Jurkat, Clone E6-1 (cell line): ENCODE data around the gene SPEN.
A peak's percentile ranks its signal among the peaks of the same experiment; 100 is the strongest.
"Not testable (repeated sequence)": the region's sequence is repeated elsewhere in the genome, so short reads cannot be mapped to it uniquely, and the experiment has no call there.

Source experiments
- DNase-seq: peaks from one replicate; pipeline ENCODE4 v3.0.0-alpha.2; 2011; ENCODE audit warnings: low read depth, low spot score
- H3K4me3 ChIP-seq: 2 replicates; pipeline ENCODE4 v1.5.1; 2011; ENCODE audit warnings: mild to moderate bottlenecking, low read length, control low read depth, moderate library complexity

Gene SPEN

GRCh38 chr1:15833069-15833679, 14.3 kb upstream of the SPEN start:
- peak; percentile 55 for DNase-seq

DNA sequence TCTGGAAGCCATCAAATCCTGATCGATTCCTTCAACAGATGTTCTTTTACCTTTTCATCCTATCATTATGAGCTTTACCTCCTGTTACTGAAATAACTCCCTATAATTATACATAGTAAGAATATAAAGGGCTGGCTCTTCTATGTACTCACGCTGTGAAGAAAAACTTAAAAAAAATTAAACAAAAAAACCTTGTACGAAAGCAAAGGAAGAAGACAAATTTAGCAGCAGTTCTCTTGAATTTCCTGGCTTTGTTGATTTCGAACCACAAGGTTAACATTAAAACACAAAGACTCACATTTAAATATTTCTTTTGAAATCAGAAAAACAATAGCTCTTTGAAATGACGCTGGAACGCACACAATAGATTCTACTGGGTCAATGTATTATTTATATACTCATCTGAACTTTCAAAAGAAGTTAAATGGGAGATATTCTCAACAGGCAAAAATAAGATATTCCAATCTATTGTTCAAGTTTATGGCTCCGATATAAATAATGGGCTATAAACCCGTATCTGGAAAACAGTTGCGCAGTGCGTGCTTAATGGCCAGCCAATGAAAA, 13.6 kb upstream of the SPEN start:
- peak overlapping the region; percentile 92 for H3K4me3 ChIP-seq
- DNase-seq: no peak

More at GRCh38 chr1:15833069-15833679, 14.3 kb upstream of the SPEN start:
- H3K4me3 ChIP-seq: peak overlapping the region; percentile 92

DNA sequence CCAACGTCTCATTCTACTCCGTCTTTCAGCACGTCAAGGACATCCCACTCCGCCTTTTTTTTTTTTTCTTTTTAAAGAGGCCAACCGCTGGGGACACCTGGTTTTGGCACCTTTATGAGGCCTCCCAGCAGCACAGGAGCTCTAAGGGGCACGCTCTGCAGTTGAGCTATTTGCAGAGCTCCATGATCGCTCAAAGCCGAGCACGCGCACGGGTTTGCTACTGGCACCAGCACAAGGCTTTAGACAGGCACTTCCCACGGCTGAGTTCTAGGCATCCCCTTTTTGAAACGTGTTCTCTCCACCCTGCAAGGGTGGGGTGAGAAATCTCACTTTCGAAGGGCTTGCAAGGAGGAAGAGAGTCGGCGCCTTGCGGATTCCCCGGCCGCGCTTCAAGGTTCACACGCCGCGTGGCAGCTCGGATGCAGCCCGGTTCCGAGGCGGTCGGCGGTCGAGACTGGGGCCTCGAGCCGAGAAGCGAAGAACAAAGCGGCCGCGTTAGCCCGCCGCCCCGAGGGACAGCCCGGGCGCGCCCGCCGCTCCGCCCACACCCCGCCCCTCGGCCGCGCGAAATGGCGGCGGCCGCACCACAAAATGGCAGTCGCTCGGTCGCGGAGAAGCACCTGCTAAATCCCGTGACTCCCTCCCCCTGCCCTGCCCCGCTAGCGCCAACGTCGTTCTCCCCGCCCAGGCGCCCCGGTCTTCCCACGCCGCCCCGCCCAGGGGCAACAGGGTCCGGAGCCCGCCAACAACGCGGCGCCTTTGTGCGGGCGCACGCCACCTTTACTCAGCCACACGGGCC, 12.9 kb upstream of the SPEN start:
- H3K4me3 ChIP-seq: peak overlapping the region; percentile 92
- DNase-seq: peak; percentile 96

DNA sequence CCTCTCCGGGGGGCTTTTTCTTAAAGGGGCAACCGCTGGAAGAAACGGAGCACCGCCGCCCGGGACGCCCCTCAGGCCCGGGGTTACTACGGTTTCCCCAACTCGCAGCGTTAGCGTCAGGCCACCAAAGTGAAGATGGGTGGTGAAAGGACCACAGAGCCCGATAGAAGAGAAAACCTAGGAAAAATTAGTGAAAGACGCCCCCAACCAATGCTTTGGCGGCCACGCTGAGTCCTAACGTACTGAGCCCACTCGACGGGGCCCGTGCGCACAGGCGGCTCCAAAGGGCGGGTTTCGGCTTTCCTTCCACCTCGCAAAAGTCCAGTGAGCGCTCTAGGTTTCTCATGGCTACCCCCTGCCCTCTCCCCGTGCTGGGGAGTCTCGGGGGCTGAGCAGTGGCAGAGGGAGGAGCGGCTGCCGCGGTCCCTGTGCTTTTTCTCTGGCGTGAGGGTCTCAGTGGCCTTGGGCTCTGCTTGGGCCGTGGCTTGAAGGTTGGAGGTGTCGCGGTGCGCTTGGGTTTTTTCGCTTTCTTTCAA, 12.2 kb upstream of the SPEN start:
- DNase-seq: no peak
- H3K4me3 ChIP-seq: peak overlapping the region; percentile 92

GRCh38 chr1:15835741-15836510, 11.6 kb upstream of the SPEN start:
- DNase-seq: peak; percentile 98
- H3K4me3 ChIP-seq: peak overlapping the region; percentile 92

DNA sequence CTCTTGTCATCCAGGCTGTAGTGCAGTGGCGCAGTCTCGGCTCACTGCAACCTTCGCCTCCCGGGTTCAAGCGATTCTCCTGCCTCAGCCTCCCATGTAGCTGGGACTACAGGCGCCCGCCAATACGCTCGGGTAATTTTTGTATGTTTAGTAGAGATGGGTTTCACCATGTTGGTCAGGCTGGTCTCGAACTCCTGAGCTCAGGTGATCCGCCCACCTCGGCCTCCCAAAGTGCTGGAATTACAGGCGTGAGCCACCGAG, 11.1 kb upstream of the SPEN start:
- DNase-seq: not testable (repeated sequence)
- H3K4me3 ChIP-seq: peak overlapping the region; percentile 92

DNA sequence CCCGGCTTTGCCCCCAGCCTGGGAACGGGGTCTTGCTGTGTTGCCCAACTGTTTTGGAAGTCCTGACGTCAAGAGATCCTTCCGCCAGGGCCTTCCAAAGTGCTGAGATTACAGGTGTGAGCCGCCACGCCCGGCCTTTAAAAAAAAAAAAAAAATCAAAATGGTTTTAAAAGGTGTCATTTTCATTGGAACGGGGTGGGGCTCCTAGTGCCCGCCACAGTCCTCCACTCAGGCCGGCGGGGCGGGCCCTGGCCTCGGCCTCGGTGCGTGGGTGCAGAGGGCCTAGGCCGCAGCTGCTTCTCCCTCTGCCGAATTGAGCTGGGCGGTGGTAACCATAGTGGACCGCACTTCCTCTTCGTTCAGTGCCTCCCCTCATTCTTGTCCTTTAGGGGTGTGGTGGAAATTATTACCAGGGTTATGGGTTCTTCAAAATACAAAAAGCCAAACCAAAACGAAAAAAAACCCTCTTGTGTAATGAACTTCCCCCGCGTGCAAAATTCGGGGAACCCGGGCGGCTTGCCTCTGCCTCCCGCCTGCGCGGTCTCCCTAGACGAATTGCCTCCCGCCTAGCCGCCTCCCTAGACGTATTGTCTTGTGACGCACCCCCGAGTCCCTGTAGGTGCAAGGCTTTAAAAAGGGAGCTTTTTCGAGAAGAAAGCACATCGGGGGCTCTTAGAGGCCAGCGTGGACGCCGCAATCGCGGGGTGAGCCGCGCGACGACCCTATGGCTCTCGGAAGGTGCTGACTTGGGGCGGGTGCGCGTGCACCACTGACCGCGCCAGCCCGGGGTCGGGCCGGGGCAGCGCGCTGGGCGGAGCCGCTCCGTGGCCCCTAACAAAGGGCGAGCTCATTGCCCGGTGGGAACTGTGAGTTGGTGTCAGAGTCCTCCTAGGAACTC, 10.5 kb upstream of the SPEN start:
- H3K4me3 ChIP-seq: peak overlapping the region; percentile 92
- no peak for DNase-seq

- no peak overlapping the region for H3K4me3 ChIP-seq
- no peak for DNase-seq
These were observed 9.6 kb upstream of the SPEN start for GRCh38 chr1:15837931-15838330.

DNA sequence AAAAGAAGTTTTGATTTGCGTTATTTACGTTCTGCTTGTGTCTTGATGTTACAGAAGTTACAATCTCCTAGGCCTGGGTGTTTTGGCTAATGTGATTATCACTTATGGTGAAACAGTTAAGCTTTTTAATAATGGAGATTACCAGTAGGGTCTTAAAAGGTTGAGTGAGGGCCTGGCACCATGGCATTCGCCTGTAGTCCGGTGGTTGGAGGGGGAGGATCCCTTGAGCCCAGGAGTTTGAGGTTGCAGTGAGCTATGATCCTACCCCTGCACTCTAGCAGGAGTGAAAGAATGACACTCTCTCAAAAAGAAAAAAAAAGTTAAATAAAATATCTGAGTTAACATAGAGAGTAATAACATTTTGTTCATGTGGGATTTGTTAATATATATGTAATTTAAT, 8.8 kb upstream of the SPEN start:
- DNase-seq: no peak
- no peak overlapping the region for H3K4me3 ChIP-seq

GRCh38 chr1:15843826-15844572, 3.5 kb upstream of the SPEN start:
- no peak for DNase-seq
- no peak overlapping the region for H3K4me3 ChIP-seq

DNA sequence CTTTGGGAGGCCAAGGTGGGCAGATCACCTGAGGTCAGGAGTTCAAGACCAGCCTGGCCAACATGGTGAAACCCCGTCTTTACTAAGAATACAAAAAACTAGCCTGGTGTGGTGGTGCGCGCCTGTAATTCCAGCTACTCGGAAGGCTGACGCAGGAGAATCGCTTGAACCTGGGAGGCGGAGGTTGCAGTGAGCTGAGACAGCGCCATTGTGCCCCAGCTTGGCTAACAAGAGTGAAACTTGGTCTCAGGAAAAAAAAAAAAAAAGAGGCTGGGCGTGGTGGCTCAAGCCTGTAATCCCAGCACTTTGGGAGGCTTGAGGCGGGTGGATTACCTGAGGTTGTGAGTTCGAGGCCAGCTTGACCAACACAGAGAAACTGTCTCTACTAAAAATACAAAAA, 1.5 kb upstream of the SPEN start:
- not testable (repeated sequence) for DNase-seq, H3K4me3 ChIP-seq

DNA sequence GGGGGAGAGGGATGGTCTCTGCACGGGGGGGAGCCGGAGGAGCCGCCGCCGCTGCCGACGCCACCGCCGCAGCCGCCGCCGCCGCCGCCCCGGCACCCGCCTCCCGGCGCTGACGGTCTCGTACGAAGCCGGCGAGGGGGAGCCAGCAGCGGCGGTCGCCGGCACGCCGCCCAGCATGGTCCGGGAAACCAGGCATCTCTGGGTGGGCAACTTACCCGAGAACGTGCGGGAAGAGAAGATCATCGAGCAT, 311 bp downstream of the SPEN start:
- H3K4me3 ChIP-seq: peak overlapping the region; percentile 94
- no peak for DNase-seq

DNA sequence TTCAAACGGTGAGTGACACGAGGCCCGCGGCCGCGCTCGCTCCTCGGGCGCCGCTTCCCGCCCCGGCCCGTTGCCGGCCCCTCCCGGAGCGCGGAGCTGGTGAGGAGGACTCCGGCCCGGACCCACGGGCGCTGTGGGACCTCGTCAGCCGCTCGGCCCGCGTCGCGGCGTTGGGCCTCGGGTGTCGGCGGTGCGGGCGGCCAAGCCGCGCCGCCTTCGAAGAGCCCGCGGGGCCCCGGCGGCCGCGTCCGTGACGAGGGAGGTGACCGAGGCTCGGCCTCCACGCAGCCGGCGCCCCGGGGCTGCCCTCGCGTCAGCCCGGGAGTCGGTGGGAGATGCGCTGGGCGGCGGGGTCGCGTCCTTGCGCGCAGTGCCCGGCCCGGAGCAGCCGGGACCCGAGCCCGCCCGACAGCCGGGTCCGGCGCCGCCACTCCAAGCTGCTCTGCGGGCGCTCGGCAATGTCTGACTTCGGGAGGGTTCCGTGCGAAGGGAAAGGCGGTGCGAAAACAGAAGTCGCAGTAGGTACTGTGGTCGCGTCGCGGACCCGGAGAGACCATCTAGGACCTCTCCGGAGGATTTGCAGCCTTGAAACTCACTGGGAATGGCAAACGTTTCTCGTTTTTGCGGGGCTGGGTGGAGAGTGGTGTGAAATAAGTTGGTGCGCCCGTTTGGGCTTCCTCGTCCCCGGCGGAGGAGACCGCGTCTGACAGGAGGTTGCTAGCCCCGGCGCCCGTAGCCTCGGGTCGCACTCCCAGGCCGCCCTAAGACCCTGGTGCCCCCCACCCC, 829 bp downstream of the SPEN start:
- H3K4me3 ChIP-seq: peak overlapping the region; percentile 94
- no peak for DNase-seq

DNA sequence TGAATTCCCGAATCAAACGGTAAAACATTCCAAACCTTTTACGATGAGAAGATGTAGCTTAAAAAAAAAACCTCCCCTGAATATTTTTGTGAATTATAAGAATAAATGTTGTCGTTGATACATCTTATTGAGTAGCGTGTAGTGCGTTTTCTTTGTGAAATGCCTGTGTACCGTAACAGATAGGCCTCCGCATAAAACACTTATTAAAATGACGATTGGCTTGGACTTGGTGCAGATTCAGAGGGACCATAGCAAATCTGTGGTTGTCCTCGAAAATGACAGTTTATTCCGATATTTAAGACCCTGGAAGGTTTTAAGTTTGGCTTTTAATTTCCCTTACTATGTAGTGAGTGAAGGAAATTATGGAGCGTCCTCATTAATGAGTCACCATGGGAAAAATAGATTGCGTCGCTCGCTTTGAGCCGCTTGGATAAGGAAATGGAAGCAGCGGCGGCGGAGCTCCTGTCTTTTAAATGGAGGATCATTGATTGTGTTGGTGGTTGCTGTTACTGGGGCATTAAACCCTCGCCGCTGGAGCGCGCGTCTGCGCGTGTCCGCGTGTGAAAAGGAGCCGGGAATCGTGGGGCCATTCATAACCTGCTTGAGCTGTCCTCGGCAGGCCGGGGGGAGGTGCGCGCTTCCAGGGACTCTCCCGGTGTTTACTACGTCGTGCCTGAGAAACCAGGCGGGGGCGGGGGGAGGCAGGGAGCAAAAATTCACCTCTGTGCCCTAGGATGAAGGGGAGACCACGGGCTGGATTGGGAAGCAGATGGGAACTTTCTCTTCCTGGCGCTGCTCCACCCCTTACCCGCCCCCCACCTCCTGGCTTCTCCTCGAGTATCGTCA, 1.6 kb downstream of the SPEN start:
- DNase-seq: peak; percentile 82
- peak overlapping the region; percentile 94 for H3K4me3 ChIP-seq

- H3K4me3 ChIP-seq: peak overlapping the region; percentile 94
- peak; percentile 52 for DNase-seq
These were observed 2.3 kb downstream of the SPEN start for GRCh38 chr1:15849775-15850324.

DNA sequence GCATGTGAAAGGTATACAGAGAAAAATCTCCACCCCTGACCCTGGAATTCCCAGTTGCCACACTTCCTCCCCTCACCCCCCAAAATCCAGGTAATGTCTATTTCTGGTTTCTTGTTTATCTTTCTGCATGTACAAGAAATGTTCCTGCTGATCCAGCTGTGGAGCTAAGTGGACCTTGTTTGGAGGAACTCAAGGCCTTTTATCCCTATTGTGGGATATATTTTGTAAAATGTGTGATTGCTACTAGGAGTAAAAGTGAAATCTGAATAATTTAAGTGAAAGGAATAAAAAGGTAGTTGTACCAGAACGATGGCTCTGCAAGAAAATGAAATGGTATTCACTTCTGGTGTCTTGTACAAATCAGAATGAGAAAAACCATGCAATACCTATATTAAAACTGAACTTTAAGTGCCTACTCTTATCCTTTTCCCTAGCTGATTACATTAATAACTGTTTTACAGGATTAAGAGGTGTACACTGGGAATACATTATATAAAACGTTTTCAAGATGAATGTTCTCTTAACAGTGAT, 3.0 kb downstream of the SPEN start:
- no peak for DNase-seq

More for the DNA sequence above, 3.0 kb downstream of the SPEN start:
- peak overlapping the region; percentile 94 for H3K4me3 ChIP-seq
